Measurements from ENCODE around the gene GOLGA8B.
"Not testable (repeated sequence)": the region's sequence is repeated elsewhere in the genome, so short reads cannot be mapped to it uniquely, and the experiment has no call there.

GOLGA8B gene, protein sequence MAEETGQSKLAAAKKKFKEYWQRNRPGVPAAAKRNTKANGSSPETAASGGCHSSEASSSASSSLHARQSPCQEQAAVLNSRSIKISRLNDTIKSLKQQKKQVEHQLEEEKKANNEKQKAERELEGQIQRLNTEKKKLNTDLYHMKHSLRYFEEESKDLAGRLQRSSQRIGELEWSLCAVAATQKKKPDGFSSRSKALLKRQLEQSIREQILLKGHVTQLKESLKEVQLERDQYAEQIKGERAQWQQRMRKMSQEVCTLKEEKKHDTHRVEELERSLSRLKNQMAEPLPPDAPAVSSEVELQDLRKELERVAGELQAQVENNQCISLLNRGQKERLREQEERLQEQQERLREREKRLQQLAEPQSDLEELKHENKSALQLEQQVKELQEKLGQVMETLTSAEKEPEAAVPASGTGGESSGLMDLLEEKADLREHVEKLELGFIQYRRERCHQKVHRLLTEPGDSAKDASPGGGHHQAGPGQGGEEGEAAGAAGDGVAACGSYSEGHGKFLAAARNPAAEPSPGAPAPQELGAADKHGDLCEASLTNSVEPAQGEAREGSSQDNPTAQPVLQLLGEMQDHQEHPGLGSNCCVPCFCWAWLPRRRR

DNA sequence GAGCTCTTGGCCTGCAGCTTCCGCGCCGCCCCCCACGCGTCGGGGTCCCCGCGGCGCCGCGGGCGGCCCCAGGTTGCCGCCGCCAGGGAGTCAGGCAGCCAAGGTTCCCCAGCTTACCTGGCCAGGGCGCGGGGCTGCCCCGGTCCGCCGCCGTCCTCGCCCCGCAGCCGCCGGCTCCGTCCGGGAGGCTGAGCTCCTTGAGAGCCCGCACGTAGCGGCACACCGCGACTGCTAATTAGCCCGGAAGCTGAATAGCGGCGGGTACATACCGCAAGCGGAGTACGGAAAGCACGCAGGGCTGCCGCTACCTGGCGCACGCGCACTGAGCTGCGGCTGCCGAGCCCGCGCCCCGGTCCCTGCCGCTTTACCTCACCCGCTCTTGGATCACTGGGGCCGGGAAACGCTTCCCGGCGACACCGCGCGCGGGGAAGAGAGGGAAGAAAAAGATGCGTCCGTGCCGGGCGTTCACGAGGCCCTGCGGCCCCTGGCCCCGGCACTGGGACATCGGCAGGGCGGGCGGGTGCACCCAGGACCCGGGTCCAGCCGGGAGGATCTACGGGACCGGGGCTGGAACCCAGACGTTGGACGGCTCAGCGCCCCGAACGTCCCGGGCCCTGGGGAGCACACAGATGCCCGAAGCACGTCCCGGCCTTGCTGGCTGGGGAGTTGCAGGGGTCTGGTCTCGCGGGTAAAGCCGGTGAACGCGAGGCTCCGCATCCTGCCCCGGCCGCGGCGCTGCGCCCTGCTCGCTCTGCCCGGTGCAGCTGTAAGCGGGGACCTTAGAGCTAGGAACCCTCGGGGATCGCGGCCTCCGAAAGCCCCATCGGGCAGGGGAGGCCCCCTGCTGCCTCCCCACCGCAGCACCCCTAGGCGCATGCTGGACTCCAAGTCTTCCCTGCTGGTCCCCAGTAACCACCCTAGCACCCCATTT, at the start of gene GOLGA8B:
Gene GOLGA8B (minus strand): TSS at position 253 of the 931 bp plus-strand sequence. CDS start 47,739 bp downstream, outside the sequence.
- DNase-seq: no peak

DNA sequence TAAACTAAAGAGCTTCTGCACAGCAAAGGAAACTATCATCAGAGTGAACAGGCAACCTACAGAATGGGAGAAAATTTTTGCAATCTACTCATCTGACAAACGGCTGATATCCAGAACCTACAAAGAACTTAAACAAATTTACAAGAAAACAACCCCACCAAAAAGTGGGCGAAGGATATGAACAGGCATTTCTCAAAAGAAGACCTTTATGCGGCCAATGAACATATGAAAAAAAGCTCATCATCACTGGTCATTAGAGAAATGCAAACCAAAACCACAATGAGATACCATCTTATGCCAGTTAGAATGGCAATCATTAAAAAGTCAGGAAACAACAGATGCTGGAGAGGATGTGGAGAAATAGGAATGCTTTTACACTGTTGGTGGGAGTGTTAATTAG, 49.7 kb upstream of the GOLGA8B start:
- DNase-seq: not testable (repeated sequence)

DNA sequence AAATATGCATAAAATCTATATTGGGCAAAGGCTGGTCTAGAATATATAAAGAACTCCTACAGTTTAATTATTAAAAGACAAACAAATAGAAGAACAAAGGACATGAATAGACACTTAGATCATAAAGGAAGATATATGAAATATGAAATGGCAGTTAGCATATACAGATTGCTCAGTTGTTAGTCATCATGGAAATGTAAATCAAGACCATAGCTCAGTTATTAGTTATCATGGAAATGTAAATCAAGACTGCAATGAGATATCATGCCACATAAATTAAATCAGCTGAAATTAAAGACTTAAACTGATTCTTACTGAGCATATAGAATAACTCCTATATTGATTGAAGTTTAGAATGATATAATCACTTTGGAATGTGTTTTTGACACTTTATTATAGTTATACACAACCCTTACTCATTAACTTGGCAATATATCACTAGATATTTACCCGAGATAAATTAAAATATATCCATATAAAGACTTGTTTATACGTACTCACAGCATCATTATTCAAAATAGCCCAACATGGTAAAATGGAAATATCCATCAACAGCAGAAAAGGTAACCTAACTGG, 45.2 kb upstream of the GOLGA8B start:
- no peak for DNase-seq

DNA sequence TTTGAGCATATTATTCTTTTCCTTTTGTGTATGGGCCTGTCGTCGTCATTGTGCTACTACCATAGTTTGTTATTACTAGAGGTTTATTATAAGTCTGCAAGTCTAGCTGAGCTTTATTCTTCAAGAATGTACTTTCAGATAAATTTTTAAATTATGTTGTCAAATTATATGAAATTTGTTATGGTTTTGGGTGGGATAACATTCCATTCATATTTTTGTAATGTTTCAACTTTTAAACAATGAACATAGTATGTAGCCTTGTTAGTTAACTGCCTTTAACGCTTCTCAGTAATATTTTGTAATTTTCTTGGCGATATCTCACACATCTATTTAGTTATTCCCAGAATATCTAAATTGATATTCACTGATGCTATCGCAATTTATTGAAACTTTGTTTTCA, 41.6 kb upstream of the GOLGA8B start:
- no peak for DNase-seq

DNA sequence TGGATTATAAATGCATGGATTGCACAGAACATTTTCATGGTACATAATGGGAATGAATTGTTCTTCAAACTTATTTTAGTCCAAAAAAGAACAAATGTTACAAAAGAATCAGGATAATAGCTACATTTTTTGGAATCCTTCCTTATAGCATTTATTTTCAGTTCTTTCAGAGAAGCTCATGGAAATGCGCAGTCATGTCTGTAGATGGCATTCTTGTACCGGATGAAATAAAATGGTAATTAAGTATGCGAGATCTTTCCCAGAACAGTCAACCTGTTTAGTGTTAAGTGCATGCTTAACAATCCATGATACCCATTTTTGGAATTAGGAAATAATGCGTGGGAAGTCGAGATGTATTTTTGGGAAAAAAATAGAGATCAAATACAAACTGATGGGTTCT, 38.2 kb upstream of the GOLGA8B start:
- no peak for DNase-seq

DNA sequence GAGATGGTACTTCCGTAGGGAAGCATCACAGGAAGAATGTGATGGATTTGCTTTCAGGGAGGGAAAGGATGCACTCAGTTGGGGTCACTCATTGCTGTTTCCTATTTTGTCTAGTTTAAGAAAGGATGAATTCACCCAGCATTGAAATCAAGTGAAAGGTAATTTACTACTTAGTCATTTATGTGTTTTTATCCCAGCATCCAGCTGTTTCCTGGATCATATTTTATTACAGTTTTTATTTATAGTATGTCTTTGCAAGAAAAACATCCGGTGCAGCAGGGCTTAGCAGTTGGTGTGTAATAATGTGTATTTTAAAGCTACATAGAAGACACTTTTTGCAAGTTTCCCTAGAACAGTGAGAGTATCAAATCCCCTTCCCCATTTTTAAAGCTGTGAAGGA, 37.4 kb upstream of the GOLGA8B start:
- no peak for DNase-seq

DNA sequence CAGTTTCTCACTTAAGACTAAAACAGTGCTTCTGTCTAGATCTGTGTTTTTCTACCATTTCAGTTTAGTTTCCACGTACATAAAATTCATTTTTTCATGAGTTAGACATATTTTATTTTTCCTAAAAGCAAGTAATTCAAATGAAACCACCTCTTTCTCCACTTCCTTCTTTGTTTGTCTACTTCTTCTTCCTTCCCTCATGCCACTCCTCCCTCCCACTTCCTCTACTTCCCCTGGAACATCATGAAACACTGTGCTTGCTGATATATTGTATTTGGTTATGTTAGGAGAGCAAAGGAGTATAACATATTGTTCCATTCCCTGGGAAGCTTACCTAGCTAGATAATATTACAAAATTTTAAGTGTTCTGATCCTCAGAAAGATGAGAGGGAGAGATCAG, 36.7 kb upstream of the GOLGA8B start:
- no peak for DNase-seq

DNA sequence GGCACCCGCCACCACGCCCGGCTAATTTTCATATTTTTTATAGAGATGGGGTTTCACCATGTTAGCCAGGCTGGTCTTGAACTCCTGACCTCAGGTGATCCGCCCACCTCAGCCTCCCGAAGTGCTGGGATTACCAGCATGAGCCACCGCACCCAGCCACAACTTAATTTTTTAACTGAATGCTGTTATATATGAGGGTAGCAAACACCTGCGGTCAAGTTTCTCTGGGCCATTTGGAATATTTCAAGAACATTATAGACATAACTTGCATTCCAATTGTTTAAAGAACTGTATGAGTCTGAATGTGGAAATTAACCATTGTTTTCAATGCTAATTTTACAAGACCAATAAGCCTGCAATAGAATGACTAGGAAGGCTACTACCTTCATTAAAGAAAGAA, 35.7 kb upstream of the GOLGA8B start:
- no peak for DNase-seq

DNA sequence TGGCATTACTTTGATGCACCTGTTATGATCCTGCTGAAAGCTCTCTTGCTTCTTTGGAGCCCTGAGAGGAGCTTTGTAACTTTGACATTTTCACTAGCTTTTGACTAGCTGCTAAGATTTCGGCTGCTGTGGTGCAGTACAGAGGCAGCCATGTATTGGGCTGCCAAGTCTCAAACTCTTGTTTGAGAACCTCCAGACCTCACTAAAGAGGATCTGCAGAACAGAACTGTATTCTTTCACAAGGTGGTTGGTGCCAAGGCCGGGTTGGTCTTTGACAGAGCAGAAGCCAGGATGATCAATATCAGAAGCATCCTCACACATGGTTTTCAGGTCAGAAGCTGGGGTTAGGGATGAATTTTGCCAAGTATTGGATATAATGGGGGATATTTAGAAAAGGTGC, 34.6 kb upstream of the GOLGA8B start:
- DNase-seq: no peak

DNA sequence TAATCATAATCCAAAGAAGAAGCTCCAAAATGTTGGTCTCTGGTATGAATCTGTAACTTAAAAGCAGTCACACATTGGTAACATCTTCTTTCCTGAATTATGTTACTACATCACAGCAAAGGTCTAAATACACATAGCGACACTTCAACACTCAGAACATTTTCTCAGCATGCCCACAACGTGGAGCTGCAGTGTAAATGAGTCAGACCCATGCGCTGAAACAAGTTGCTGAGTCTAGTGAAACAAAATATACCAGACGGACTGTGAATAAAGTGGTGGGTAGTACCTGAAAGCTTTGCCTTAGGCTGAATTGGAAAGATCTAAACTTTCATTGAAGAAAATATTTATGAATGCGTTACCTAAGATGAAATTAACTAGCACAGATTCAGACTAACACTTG, 33.2 kb upstream of the GOLGA8B start:
- no peak for DNase-seq

DNA sequence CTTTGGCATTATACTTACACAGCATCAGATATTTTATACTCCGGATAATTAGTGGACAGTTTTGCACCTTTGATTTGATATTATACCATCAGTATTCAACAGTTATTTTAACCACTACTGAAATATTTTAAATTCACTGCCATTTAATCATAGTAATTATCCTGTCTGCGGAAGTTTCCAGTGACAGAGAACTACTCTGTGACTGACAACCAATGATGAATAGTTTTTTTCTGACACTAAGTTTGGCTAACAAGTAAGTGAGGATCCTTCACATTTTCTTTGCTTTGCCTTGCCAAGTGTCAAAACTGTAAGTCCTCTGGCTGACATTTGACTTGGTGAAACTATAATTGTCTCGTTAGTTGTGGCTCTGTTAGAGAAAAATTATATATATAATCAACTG, 30.5 kb upstream of the GOLGA8B start:
- no peak for DNase-seq

DNA sequence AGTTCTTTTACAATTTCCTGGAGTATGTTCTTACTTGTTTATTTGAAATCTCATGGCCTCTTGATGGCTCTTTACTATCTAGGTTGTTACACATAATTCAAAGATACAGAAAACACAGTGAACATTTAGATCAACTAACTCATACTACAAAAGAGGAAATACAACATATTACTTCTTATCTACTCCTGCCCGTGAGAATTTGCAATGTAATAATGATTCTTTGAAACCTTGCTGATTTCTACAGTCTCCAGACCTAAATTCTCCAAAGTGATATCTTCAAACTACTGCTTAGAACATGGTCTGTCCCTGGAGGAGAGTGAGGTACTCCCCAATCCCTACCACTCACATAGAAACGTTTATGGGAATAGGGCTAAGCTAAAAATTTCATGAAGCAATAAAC, 29.9 kb upstream of the GOLGA8B start:
- DNase-seq: no peak

DNA sequence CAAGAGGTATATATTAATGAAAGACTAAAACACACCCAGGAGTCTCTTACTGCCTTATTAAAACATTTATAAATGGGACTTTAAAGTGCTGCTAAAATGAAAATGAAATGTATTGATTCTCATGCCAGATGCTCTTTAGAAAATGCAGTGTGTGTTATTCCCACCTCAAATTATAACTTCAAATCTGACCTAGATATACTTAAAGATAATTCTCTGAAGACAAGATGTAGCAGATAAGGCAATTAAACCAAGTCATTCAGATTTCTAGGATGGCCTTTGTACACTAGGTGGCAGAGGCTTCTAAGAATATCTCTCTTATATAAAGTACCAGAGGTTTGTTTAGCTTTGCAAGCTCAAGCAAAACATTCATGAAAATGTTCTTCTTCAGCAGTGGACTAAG, 26.9 kb upstream of the GOLGA8B start:
- DNase-seq: no peak

DNA sequence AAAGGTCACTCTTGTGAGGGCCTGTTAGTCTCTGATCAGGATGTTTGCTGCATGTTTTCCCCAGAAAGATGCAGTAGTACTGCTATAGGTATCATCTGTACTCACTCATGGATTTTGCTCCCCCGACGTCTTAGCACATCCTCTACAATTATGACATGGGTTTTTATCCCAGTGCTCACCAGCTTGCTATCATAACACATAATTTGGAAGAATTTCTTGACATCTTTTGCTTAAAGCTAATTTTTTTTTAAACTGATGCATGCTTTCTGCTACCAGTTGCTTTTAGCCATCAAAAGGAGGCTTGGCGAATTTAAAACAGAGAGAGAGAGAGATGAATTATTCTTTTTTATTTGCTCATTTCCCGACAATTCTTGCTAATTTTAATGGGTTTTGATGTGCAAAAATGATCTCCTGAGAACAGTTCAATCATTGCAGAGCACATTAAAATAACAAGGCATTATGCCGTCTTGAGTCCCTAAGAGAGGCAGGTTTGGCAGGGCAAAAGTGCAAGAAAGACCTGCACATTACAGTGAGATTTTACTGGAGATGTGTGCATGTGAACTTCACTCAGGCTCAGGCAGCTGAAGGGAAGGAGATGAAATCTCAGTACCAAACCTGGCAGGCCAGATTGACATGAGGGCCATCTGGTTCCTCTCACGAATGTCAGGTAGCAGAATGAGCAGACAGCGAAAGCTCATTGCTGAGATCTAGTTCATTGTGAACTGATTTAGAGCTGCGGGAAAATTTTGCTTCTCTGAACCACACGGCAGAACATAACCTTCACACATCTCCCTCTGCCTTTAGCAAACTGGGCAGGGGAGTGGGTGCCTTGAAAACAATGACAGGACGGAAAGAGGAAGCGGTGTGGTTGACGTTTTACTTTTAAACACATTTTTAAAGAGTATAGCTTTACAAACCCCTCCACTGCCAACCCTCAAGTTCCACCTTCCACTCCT, 25.9 kb upstream of the GOLGA8B start:
- no peak for DNase-seq

DNA sequence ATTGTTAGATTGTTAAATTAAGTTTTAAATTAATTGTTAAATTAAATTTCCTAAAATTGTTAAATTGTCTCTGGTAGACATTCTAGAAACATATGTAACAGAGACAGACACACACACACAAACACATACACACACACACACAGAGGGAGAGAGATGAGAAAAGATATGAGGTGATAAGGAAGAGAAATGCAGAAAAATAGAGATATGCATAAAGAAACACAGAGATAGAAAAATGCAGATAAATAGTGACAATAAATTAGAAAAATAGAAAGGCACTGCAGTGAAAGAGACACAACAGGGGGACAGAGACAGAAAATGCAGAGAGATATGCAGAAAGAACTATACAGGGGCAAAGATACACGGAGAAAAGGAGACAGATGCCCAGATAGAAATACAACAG, 25.1 kb upstream of the GOLGA8B start:
- no peak for DNase-seq

DNA sequence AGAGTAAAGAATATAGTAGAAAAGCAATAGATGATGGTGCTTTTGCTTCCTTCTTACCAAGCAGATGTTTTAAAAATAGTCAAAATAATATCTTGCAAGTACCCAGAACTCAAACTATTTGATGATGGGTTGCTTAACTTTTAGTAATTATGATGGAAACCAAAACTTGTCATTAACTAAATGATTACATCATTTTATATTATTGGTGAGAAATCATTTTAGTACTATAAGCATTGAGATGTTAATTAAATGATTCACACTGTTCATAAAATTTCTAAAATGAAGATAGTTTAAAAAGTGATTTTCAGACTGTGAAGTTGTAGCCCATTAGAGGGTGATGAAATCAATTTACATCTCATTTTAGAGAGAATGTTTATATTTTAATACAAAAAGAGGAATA, 24.4 kb upstream of the GOLGA8B start:
- DNase-seq: no peak

DNA sequence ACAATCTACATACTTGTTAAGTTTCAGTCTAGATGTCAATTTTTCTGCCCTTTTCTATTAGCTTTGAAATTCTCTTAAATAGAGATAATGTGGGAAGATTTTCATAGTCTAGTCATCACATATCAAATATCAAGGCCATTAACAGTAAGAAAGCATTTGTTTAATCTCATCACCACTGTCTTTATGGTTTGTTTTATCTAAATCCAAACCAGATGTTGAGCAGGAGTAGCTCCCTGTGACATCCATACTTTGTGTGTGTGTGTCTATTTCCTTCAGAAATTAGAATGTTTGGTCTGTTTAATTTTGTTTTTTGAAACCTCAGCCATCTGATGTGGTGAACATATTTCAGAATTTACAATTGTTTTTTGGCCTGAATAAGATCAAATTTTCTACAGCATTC, 23.1 kb upstream of the GOLGA8B start:
- DNase-seq: no peak

DNA sequence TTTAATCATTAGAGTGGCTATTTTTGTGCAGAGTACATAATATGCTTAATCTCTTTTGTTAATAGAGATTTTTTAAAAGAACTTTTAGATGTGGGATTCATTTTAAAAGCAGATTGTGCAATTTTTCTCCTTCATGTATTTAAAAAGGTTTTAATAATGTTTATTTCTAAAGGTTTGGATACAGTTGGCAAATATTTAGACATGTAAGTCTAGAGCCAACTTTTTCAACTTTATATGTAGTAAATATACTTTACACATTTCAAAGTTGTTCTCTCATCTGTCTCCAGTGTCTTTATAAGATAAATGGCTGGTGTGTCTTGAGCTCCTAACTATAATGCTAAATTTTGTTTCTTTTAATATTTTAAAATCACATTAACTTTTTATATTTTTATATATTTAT, 22.7 kb upstream of the GOLGA8B start:
- no peak for DNase-seq

DNA sequence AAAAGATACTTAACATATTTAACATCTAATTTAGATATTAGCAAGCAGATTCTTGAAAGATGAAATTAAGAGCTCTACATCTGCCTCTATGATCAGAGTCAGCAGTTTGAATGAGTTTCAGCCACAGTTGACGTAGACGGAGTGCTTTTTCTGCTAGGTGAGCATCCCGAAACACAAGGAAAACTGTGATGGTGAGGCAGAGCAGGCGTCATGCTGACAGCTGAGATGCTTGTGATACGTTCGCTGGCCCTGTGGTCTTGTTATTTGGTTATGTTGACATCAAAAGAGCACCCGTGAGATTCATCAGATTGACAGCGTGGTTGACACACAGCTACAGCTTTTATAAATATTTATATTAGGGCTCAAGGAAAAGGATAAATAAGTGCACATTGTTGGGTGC, 19.6 kb upstream of the GOLGA8B start:
- no peak for DNase-seq

DNA sequence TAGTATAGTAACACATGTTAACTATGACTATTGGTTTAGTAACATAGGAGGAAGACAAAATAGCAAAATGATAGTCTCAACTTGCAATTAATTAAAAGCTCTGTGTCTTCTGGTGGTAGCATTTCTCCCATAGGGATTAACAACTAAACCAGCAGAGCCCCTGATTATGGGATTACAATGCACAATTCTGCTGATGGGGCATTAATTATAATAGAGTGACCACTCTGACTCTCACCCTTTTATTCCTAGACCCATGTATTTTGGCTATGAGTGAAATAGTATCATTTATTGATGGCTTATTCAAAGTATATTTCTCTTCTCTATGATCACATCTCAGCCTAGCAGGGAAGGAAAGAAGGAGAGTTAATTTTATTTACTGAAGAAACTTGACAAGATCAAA, 17.5 kb upstream of the GOLGA8B start:
- DNase-seq: no peak

DNA sequence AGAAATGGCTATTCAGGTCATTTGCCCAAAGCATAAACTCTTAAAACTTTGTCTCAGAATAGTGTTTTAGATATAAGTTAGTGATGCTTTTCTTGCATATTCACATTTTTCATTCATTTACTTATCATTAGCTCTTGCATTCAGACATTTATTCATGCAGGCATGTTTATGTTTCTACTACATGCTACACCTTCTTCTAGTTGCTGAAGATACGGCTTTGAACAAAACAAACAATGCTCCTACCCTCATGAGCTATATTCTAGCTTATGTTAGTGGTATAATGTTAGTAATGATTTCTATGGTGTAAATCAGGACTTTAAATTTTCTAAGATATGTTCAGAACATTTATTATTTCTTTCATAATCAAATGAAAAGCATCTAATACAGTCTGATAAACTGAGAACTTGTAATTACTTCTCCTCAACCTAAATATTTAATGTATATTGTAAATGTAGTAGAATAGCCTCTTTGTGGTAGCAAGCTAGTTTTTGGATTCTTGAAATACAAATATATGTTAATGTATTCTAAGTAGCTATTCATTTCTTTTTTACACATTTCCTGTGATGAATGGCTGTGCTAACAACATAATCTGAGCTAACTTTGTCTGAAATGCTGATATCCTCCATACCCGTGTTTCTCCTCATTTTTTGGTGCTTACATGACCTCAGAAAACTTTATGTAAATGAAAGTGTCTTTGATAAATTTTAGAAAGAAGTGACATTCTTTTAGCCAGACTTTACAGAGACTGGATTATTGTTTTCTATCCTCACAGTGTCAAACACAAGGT, 15.5 kb upstream of the GOLGA8B start:
- no peak for DNase-seq
